GM21360 (cell line): Measurements from ENCODE around the gene PCIF1.
"Not testable (repeated sequence)": the region's sequence is repeated elsewhere in the genome, so short reads cannot be mapped to it uniquely, and the experiment has no call there.

Experiments
- ATAC-seq: cut with Tn5 transposase; IDR thresholded peaks from one replicate; pipeline ENCODE4 v1.9.1; 2021; ENCODE audit warnings: mild to moderate bottlenecking, moderate library complexity; ENCODE audit not compliant: unreplicated experiment

PCIF1 gene

DNA sequence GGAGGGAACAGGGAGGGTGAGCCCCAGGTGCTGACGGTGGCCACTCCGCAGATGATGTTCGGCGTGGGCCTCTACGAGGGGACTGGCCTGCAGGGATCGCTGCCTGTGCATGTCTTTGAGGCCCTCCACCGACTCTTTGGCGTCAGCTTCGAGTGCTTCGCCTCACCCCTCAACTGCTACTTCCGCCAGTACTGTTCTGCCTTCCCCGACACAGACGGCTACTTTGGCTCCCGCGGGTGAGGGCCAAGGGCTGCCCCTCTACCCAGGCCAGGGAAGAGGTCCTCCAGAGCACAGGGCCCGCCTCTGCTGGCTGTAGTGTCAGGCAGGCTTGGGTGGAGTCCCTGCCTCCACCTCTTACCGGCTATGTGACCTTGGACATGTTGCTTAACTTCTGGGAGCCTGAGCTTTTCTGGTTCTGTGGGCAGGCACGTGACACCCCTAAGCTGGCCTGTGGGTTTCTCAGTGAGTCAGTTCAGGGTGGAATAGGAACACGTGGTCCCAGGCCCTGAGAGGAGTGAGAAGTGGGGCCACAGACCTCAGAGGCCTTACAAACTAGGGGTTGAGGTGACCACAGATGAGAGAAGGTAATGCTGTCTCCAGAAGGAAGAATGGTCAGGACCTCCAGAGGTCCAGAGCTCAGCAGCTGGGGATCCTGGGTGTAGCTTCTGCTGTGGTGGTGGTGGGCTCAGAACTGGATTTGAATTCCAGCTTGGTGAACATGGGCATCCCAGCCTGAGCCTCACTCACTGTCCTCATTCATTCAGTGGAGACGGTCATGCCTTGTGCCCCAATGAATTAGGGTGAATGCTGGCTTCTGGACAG lies 11.9 kb downstream of the PCIF1 start:
- ATAC-seq: no peak

DNA sequence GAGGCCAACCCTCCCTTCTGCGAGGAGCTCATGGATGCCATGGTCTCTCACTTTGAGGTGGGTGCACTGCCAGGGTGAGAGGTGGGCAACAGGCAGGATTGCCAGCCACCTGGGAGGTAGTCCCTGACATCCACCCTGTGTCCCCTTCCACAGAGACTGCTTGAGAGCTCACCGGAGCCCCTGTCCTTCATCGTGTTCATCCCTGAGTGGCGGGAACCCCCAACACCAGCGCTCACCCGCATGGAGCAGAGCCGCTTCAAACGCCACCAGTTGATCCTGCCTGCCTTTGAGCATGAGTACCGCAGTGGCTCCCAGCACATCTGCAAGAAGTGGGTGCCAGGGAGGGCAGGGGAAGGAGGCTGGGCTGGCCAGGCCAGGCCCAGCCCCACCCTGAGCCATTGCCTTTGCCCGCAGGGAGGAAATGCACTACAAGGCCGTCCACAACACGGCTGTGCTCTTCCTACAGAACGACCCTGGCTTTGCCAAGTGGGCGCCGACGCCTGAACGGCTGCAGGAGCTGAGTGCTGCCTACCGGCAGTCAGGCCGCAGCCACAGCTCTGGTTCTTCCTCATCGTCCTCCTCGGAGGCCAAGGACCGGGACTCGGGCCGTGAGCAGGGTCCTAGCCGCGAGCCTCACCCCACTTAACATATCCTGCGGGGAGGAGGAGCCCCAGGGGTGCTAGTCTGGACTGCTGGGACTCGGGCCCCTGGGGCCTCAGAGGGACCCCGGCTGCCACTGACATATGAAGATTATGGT lies 12.8 kb downstream of the PCIF1 start:
- no peak for ATAC-seq

DNA sequence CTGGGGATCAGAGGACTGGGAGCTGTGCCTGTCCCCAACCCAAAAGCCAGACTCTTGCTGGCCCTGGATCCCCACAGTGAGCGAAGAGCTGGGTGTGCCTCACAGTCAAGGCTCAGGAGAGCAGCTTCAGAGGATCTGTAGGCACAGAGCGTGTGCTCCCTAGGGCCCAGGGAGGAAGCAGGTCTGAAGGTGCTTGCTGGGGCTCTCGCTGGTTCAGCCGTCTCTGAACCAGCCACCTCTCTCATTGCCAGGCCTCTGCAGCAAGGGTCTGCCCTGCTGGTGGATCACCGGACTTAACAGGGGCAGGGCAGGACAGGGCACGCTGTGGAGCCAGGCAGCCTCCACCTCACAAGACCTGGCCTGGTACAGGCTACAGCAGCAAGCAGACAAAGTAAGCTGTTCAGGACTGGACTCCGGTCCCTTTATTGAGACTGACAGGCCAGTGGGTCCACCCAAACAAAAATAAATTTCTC lies 13.8 kb downstream of the PCIF1 start:
- ATAC-seq: no peak

DNA sequence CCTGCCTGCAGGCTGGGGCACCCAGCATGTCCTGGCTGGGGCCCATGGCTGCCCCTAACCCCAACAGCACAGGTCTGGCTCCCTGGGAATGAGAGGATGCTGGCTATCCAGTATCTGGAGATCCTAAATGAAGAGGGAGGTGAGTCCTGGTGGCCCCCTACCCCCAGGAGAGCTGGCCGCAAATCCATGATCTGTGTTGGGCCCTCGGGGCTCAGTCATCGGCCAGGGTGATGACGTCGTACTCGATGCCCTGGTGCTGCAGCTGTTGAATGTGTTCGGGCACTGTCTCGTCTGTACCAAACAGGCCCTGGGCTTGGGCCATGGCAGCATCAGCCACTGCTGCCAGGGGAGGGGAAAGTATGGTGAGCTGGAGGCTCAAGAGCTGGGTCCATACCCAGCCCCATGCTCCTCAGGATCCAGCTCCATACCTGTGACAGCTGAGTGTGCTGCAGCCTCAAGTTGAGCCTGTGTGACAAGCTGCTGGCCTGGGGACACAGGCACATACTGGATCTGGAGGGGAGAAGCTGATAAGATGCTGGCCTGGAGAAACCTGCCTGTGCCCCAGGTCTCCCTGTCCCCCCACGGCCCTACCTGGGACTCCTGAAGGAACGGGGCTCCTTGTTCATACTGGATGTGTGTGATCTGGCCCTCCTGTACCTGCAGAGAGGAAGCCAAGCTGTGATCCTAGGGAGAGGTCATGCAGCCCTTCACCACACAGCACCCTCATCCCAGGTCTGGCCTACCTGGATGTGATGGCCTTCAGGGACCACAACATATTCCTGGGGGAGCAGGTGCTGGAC lies 14.5 kb downstream of the PCIF1 start:
- ATAC-seq: no peak

DNA sequence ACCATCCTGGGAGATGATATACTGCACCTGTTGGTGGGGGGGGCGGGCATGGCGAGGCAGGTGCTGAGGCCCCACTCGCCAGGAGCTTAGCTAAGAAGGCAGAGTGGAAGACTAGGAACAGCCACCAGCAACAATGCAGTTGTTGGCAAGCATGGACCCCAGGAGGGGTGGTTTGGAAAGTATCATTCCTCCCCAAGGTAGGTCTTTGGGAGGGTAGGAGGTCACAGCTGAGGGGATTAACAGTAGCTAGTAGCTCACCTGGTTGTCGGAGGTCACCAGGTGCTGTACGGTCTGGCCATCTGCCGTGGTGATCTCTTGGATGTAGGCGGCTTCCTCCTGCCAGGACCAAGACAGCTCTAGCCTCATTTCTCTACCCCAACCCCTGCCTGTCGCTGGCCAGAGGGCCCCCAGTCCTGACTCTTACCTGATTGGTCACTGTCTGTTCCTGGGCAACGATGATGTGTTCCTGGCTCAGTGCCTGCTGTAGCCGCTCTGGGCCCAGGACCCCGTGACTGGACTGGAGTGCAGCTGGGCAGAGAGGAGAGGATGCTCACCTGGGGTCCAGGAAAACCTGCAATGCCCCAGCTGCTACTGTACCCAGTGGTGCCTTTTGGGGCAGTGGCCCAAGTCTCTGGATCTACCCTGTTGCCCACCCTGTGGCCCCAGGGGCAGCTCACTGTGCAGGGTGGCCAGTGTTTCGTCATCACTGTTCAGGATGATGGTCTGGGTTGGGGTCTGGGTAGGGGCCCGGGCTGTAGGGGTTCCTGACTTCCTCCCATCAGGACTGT lies 15.3 kb downstream of the PCIF1 start:
- no peak for ATAC-seq

DNA sequence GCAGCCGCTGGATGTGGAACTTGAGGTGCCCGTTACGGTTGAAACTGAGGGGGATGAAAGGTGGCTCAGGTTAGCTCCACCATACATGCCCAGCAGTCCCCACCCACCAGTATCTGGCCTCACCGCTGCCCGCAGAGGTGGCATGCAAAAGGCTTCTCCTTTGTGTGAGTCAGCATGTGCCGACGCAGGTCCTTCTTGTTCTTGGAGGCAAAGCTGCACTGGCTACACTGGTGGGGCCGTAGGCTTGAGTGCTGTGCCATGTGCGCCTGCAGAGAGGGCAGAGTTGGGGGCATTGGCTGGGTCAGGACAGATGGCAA lies 15.8 kb downstream of the PCIF1 start:
- no peak for ATAC-seq

DNA sequence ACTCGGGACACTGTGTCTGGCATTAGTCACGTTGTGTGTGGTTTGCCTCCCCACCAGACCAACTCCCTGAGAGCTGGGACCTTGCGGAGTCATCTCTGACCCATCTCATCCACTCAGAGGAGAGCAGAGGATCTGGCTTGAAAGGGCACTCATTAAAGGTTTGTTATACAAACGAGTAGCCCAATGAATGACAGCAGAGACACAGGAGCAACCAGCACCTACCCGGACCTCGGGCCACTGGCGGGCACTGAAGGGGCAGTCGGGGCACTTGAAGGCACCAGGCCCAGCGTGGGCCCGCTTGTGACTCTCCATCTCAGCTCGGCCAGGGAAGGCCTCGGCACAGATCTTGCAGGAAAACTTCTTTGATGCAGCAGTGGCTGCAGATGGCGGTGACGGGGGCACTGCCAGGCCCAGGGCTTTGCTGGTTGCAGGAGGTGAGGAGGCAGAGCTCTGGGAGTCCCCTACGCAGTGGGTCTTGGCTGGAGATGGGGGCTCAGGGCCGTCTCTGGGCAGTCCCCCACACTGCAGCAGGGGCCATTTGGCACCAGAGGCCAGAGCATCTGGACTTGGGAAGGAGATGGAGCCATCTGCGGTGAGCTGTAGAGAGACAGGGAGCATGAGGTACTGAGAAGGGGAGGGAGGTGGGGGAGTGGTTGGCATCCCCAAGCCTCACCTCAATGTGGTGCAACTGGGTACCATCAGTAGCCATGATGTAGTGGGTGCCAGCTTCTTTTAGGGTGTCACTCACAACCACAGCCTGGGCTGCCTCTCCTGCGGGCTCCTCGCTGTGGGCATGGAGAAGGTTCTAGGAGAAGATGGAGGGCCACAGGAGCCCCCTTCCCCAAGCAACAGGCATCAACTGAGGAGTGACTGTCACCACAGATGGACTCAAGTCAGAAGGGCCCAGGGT lies 17.7 kb downstream of the PCIF1 start:
- ATAC-seq: no peak

DNA sequence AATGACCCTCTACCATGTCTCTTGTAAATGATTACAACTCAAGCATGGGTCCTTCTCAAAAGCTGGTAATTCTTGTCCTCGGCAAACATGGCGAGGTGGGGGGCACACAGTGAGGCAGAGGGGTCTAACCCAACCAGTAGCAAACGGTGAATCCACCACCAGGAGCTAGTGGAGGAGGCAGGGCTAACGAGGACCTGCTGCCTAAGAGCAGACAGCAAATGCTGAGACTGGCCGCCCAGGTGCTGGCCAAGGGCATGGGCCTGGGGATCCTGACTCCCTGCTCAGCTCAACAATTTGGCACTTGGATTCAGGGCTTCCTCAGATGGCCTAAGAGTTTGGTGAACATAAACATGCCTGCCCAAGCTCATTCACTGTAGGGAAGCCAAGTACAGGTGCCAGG lies 18.4 kb downstream of the PCIF1 start:
- ATAC-seq: no peak

DNA sequence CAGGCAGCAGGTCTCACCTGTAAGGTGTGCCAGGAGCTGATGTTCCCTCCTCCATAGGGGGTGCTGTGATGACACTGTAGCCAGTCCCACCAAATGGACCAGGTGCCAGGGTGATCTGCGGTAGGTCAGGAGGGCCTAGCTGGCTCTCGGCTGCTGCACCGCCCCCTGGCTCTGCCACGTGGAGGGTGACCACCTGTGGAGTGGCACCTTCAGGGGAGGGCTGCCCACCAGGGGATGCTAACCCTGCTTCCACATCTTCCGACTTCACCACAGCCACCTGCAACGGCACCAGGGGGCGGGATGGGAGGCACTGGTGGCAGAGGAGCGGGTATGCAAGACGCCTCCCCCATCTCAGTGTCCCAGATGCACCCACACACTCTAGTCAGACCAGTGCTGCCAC lies 19.2 kb downstream of the PCIF1 start:
- ATAC-seq: no peak

DNA sequence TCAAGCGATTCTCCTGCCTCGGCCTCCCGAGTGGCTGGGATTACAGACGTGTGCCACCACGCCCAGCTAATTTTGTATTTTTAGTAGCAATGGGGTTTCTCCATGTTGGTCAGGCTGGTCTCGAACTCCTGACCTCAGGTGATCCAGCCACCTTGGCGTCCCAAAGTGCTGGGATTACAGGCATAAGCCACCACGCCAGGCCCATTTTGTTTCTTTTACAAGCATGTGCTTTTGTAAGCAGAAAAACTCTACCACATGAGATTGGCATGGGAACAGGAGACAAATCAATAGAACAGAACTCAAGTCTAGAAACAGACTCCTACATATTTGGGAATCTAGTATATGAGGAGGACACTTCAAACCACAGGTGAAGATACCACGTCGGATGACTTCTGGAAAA lies 21.8 kb downstream of the PCIF1 start:
- not testable (repeated sequence) for ATAC-seq

DNA sequence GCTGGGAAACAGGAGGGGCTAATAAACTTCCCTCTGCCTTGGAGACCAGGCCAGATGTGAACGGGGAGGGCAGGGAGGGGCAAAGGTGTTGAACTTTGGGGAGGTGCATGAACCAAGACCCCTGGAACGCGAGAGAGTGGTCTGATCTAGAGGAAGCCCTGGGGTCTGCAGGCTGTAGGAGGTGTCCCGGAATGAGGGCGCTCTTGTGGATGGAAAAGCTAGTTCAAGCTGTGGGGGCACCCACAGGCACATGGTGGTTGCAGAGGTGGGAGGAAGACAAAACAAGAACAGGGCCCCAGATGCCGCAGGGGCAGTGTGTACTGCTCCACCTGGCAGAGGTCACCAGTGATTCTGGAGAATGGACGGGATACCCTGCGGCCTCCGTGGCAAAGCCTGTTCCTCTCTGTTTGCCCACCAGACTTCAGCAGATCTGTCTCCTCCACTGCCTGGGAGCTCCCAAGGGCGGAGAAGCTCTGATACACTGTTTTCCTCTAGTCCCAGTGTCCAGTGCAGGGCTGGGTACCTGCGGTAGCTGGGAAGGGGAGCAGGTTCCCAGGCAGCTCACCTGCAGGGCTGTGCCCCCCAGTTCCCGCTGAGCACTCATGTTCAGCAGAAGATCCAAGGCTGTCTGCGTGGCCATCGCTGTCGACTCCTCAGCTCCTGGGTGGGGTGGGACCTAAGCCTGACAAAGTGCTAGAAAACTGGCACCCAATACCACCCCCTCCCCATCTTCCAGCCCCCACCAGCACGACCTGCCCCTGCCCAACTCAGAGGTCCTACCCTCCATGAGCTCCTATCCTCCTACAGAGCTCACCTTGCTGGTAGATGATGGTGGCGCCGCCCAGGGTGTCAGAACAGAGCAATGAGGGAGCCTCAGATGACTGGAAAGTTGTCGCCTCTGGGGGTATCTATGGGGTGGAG lies 22.8 kb downstream of the PCIF1 start:
- ATAC-seq: no peak

DNA sequence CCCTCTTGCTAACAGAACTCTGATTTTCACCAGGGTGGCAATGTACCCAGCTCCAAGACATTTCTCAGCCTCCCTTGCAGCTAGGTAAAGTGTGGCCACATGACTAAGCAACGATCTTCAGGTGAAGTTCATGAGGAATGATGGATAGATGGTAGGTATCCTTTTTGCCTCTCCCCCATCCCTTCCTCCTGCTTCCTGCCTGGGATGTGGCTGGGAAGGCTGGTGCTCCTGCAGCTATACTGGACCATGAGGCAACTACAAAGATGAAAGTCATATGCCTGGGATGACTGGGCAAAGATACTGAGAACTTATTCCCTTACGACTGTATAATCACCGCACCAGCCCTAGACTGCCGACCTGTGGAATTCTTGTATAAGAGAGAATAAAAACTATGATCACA lies 24.1 kb downstream of the PCIF1 start:
- ATAC-seq: no peak

DNA sequence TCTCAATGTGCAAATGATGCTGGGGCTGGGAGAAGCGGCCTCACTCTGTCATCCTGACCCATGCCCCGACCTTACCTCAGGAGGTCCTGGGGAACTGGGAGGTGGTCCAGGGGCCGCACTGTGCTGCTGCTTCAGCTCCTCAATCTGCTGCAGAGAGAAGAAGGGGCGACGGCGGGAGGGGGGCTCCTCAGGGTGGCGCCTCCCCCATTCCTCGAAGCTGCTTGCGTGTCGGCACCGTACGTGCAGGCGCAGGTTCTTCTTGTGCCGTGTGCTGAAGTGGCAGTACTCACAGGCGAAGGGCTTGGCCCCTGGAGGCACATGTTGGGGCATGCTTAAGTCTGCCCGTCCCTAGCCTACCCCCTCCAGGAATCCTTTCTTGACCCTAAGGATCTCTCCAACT lies 24.6 kb downstream of the PCIF1 start:
- no peak for ATAC-seq

DNA sequence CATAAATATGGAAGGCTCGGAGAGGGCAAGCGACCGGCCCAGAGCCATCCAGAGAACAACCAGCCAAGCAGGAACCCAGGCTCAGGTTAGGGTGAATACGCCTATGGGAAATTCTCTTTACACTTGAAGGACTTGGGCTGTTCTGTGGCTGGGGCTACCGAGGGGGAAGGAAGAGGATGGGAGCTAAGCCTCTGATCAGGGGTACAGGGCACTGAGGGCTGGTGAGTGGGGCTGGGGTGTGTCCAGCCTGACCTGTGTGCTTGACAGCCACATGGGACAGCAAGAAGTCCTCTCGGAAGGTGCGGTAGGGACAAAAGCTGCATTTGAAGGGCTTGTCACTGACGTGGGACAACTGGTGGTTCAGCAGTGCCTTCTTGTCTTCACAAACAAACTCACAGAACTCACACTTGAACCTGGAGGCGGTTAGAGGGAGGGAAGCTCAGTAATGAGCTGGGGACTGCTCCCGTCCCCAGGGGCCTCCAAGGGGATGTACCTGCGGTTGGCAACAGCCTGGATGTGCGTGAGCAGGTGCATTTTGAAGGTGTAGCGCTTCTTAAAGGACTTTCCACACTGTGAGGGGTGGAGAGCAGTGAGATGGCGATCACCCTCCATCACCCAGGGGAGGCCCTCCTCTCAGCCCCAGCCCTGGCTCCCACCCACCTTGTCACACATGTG lies 25.6 kb downstream of the PCIF1 start:
- ATAC-seq: no peak

DNA sequence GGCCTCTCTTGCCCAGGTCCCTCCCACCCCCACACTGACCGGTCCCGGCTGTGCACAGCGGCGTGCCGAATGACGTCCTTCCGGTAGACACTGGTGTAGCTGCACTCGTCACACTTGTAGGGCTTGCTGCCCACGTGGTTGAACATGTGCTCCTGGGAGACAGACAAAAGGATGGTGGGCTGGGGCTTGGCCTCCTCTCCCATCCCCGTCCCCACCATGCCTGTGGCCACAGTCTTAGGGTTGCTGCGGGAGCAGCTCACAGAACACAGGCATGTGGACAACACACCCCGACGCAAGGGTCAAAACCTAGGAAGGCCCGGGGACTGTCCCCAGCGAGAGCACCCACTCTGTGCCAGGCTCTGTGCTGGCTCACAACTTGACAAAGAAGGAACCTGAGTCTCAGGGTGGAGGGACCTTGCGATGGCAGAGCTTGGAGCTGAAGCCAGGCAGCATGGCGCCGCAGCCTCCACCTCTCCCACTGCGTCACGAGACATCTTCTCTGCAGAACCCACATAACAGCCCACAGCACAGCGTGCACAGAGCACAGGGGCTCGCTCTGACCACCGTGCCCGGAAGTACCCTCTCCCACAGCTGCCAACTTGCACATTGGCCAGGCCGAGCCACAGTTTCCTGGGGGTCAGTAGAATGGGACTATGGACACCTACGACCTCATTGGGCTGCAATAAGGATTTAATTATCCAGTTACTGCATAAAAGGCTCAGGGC lies 27.7 kb downstream of the PCIF1 start:
- ATAC-seq: no peak

DNA sequence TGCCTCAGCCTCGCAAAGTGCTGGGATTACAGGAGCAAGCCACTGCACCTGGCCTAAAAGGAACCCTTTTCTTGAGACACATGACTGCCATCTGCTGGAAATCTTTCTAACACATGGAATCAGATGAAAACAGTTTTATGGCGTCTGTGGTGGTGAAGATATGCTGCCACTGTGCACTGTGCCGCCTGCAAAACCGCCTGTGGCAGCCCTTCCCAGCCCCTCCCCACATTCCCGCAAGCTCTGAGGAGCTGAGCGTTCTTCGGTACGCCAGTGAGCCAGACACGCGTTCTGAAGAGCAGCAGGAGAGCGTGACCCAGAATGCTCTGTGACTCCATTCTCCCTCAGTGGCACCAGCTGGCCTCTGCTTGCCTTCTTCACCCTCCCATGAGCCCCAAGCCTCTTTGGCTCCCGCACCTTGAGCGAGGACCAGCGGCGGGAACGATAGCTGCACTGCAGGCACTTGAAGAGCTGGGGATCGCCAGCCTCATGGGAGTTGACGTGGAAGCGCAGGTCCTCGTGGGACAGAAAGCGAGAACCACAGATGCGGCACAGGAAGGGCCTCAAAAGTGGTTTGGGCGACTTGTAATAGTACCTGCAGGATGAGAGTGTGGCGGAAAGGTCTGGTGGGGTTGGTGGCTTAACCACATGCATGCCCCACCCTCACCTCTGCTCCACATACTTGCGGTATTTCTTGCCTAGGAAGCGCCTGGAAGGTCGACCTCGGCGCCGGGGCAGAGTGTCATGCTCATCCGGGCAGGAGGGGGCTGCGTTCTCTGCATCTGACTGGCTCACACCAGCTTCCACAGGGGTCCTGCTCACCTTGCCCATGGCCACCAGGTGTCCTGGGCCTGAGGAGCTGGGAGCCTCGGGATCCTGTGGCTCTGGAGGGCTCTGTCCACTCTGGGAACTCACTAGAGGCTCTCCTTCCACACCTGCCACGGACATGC lies 28.8 kb downstream of the PCIF1 start:
- no peak for ATAC-seq
